Measurements from ENCODE around the gene TMEM141. TPM values are rescaled to one million over a fixed set of nuclear protein-coding genes. Genes with fewer than 3 reads are reported as not detected.
"Not testable (repeated sequence)": the region's sequence is repeated elsewhere in the genome, so short reads cannot be mapped to it uniquely, and the experiment has no call there.

The TMEM141 gene
- total and polyA plus RNA-seq, 10 of the 15 experiments (the other 5 are each of a cell fraction or from before 2014, with no cell fraction given): 7.8 to 48.6 (median 34.4) TPM

- CTCF ChIA-PET: interaction anchor here (0.5 to 1.1 kb wide), 3 partner anchors 10 to 291 kb away, joined by 3 to 5 read pairs (median 3); partner anchors contain the start of gene NPDC1
- H3K4me3 ChIP-seq; H2AFZ ChIP-seq (ENCODE audit: control insufficient read depth, low read depth, low read length); H4K20me1 ChIP-seq (ENCODE audit: control insufficient read depth, insufficient read depth); POLR2A ChIA-PET; DNase-seq (ENCODE audit: low read depth, low spot score); H3K79me2 ChIP-seq (ENCODE audit: control insufficient read depth, insufficient read depth, low read length); H3K36me3 ChIP-seq (ENCODE audit: control insufficient read depth in 2 of 2, insufficient read depth in 2 of 2, low read length in 1 of 2); intact Hi-C loops (cut with micrococcal nuclease; ENCODE audit: unreplicated experiment); H3K27ac ChIP-seq (ENCODE audit: control insufficient read depth, insufficient read depth); RAD21 ChIA-PET (ENCODE audit: unreplicated experiment); H3K4me2 ChIP-seq (ENCODE audit: control insufficient read depth, insufficient read depth); ATAC-seq; SMC1A ChIA-PET (ENCODE audit: uncharacterized antibody, unreplicated experiment); H3K27me3 ChIP-seq (replicated peaks in 1 of 2; ENCODE audit: control insufficient read depth in 2 of 2, insufficient read depth in 2 of 2, low read length in 1 of 2); H3K9ac ChIP-seq (ENCODE audit: control insufficient read depth, insufficient read depth, low read length); in situ Hi-C loops (cut with MboI); BruUV-seq (replicated peaks); FAIRE-seq; H3K4me1 ChIP-seq (ENCODE audit: control insufficient read depth, insufficient read depth, low read length): not testable (repeated sequence)
- TF ChIP-seq USF1 (IDR thresholded peaks at IDR 0.05; ENCODE audit: borderline replicate concordance, extremely low read length, insufficient read depth, low read depth, low read length): peak; percentile 19
- 85% methylated on average over 22 of the region's 22 CpGs for WGBS (ENCODE audit: insufficient coverage, insufficient replicate concordance, low lambda C conversion rate, missing lambda C conversion rate)
- peaks cover 33% of the 10 kb centered on the region for H3K9me3 ChIP-seq (replicated peaks; ENCODE audit: control insufficient read depth, insufficient read depth, low read length)
Measured at GRCh38 chr9:136755302-136756133, 35.6 kb upstream of the TMEM141 start.

GRCh38 chr9:136756134-136756438, 35.1 kb upstream of the TMEM141 start:
- H3K36me3 ChIP-seq (ENCODE audit: control insufficient read depth in 2 of 2, insufficient read depth in 2 of 2, low read length in 1 of 2): no peaks in the 10 kb centered on the region
- POLR2A ChIA-PET: no interaction called here
- H4K20me1 ChIP-seq (ENCODE audit: control insufficient read depth, insufficient read depth): no peaks in the 10 kb centered on the region
- H3K9me3 ChIP-seq (replicated peaks; ENCODE audit: control insufficient read depth, insufficient read depth, low read length): peaks cover 33% of the 10 kb centered on the region
- ATAC-seq (no peak), DNase-seq (ENCODE audit: low read depth, low spot score) (no peak), FAIRE-seq (no peak)
- H3K4me3 ChIP-seq: no peak overlapping the region
- CTCF ChIA-PET: interaction anchor here (1.1 kb wide), 1 partner anchor 10 kb away, joined by 3 read pairs; no protein-coding TSS in a partner anchor
- H3K9ac ChIP-seq (ENCODE audit: control insufficient read depth, insufficient read depth, low read length): no peak overlapping the region
- RAD21 ChIA-PET (ENCODE audit: unreplicated experiment): no interaction called here
- H2AFZ ChIP-seq (ENCODE audit: control insufficient read depth, low read depth, low read length): no peak overlapping the region
- intact Hi-C loops (cut with micrococcal nuclease; ENCODE audit: unreplicated experiment): no loop called here
- no peak overlapping the region for H3K27ac ChIP-seq (ENCODE audit: control insufficient read depth, insufficient read depth)
- H3K79me2 ChIP-seq (ENCODE audit: control insufficient read depth, insufficient read depth, low read length): no peaks in the 10 kb centered on the region
- BruUV-seq (replicated peaks): no TSS peak
- 0 out of 4 replicates have a peak, but pooled peaks cover 0 to 2% of the 10 kb centered on the region in 2 experiments for H3K27me3 ChIP-seq (replicated peaks in 1 of 2; ENCODE audit: control insufficient read depth in 2 of 2, insufficient read depth in 2 of 2, low read length in 1 of 2)
- in situ Hi-C loops (cut with MboI): no loop called here
- no peak overlapping the region for H3K4me2 ChIP-seq (ENCODE audit: control insufficient read depth, insufficient read depth)
- SMC1A ChIA-PET (ENCODE audit: uncharacterized antibody, unreplicated experiment): no interaction called here
- 95% methylated on average over 4 of the region's 4 CpGs for WGBS (ENCODE audit: insufficient coverage, insufficient replicate concordance, low lambda C conversion rate, missing lambda C conversion rate)
- no peaks in the 10 kb centered on the region for H3K4me1 ChIP-seq (ENCODE audit: control insufficient read depth, insufficient read depth, low read length)
- TF ChIP-seq NR2F1 (conservative IDR thresholded peaks at IDR 0.05) (no peak), E4F1 (IDR thresholded peaks at IDR 0.05; ENCODE audit: borderline replicate concordance, partially characterized antibody) (no peak), SUZ12 (IDR thresholded peaks at IDR 0.05; ENCODE audit: unreplicated experiment) (no peak), EP300 (IDR thresholded peaks at IDR 0.05; ENCODE audit: borderline replicate concordance in 1 of 2, control insufficient read depth in 1 of 2, low read depth in 2 of 2, low read length in 2 of 2) (no peak), TCF12 (IDR thresholded peaks at IDR 0.05; ENCODE audit: low read depth, low read length) (no peak), POLR2AphosphoS5 (IDR thresholded peaks at IDR 0.05; ENCODE audit: low read length) (no peak), EZH2 (IDR thresholded peaks at IDR 0.05; ENCODE audit: borderline replicate concordance, control insufficient read depth, low read depth, low read length) (no peak), ZNF217 (IDR thresholded peaks at IDR 0.05) (no peak), ZNF274 (IDR thresholded peaks at IDR 0.05; ENCODE audit: insufficient read depth, insufficient read length) (no peak), E2F4 (IDR thresholded peaks at IDR 0.05; ENCODE audit: low read depth, low read length) (no peak)
